SU-DHL-6 (cell line): Measurements from ENCODE around the gene ZWILCH.

Experiments used
- EZH2phosphoT487 ChIP-seq: fragments of 200-600 bp; sonication (generic), shearing (Covaris generic); conservative IDR thresholded peaks from 2 replicates; pipeline ENCODE4 v1.6.1; 2018; ENCODE audit warnings: mild to moderate bottlenecking, antibody characterized with exemption, low read length, moderate library complexity, mixed read lengths
- TF ChIP-seq, protein P1 (sequence below): fragments of 200-600 bp; sonication (generic); IDR thresholded peaks from one replicate; pipeline ENCODE4 v1.5.1; 2017; ENCODE audit warnings: antibody characterized with exemption, mild to moderate bottlenecking, low read length, moderate library complexity; ENCODE audit not compliant: insufficient read depth, poor library complexity, severe bottlenecking

DNA sequence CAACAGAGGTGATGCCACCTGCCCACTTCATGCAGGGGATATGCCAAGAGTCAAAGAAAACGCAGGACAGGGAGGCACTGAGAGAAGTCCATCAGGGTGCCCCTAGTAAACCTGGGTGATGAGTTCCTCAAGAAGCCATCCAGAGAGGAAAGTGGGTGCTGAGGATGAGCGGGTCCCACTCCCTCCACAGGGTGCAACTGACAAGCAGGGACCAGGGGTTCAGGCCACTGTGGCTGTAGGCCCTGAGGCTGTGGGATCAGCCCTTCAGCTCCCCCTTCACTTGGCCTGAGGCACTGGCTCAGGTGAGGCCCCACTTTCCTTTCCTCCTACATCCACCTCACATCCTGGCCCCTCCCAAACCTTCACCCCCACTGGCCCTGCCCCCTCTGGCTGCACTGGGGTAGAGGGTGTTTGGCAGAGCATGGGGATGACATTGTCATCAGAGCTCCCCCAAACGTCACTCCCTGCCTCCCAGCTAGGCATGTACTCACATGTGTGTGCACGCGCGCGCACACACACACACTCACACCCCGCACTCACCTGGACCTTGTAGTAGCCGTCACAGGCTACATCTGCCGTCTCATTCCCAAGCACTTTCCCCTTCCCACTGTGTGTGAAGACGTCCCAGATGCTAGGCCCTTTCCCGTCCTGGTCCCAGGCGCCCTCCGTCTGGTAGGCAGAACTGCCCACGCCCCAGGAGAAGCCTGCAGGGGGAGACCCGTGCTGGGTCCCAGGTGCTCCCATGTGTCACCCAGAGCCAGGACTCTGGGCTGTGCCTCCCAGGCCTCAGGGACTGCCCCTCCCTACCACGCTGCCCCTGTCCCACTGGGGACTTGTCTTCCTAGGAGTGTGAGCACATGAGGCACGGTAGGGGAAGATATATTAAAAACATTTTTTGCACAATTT, 59.3 kb downstream of the ZWILCH start:
- TF ChIP-seq, protein P1, sequence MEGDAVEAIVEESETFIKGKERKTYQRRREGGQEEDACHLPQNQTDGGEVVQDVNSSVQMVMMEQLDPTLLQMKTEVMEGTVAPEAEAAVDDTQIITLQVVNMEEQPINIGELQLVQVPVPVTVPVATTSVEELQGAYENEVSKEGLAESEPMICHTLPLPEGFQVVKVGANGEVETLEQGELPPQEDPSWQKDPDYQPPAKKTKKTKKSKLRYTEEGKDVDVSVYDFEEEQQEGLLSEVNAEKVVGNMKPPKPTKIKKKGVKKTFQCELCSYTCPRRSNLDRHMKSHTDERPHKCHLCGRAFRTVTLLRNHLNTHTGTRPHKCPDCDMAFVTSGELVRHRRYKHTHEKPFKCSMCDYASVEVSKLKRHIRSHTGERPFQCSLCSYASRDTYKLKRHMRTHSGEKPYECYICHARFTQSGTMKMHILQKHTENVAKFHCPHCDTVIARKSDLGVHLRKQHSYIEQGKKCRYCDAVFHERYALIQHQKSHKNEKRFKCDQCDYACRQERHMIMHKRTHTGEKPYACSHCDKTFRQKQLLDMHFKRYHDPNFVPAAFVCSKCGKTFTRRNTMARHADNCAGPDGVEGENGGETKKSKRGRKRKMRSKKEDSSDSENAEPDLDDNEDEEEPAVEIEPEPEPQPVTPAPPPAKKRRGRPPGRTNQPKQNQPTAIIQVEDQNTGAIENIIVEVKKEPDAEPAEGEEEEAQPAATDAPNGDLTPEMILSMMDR: no peak
- TF ChIP-seq EZH2phosphoT487: no peak
